Mucosa of descending colon (tissue), 3 donors: ENCODE measurements around the gene ELP2. TPM values are rescaled to one million over a fixed set of nuclear protein-coding genes. Genes with fewer than 3 reads are reported as not detected.
"Not testable (repeated sequence)": the region's sequence is repeated elsewhere in the genome, so short reads cannot be mapped to it uniquely, and the experiment has no call there.

Experiments used
- ATAC-seq: fragments of 200-7000 bp; cut with Tn5 transposase; one replicate; pipeline ENCODE4 v1.9.1; 2020; ENCODE audit warnings: mild to moderate bottlenecking, moderate library complexity
- DNase-seq, 3 donors: peaks; one replicate each; pipeline ENCODE4 v3.0.0-alpha.2; 2020
- H3K36me3 ChIP-seq: fragments of 200-600 bp; one replicate; pipeline ENCODE4 v1.8.0; 2021; ENCODE audit warnings: low read depth, mild to moderate bottlenecking
- H3K4me1 ChIP-seq: fragments of 200-600 bp; one replicate; pipeline ENCODE4 v1.8.0; 2021; ENCODE audit warnings: low read depth, mild to moderate bottlenecking
- H3K4me3 ChIP-seq: fragments of 200-600 bp; one replicate; pipeline ENCODE4 v1.8.0; 2021; ENCODE audit warnings: mild to moderate bottlenecking
- H3K9me3 ChIP-seq: fragments of 200-600 bp; one replicate; pipeline ENCODE4 v1.8.0; 2021; ENCODE audit warnings: mild to moderate bottlenecking
- intact Hi-C, 2 donors: fragments of 100-400 bp; cut with DNase I in 1 of 2; cut with micrococcal nuclease in 1 of 2; formaldehyde crosslinking; loops; one replicate each; pipeline versions ENCODE4 v1.11.0 to v1.11.1; 2022; cut with DNase I, micrococcal nuclease
- total RNA-seq, 3 donors: library from RNA; stranded (reverse); fragmentation: NEBNext Ultra II Directional in 2 of 3; extraction: Animal tissue kit (Norgen Biotek cat#: 25700) in 2 of 3; gene quantifications; one replicate each; pipeline versions ENCODE4 v1.2.1 to v1.2.4, GENCODE V29; 2021 to 2023
- TF ChIP-seq, protein P1 (sequence below): fragments of 200-600 bp; IDR thresholded peaks from one replicate; pipeline ENCODE4 v1.8.0; 2022; ENCODE audit warnings: antibody characterized with exemption, mild to moderate bottlenecking
- donor health status: DM: no; HTN: no; CAD: no; lungs with moderate emphysema.
- donor health status: DM: no; HTN: no; CAD: no.
- donor health status: DM: no; HTN: yes; CAD: no.

The ELP2 gene
- total RNA-seq, 3 donors from 2014 or later: 45.4 to 62.9 (median 55.4) TPM

DNA sequence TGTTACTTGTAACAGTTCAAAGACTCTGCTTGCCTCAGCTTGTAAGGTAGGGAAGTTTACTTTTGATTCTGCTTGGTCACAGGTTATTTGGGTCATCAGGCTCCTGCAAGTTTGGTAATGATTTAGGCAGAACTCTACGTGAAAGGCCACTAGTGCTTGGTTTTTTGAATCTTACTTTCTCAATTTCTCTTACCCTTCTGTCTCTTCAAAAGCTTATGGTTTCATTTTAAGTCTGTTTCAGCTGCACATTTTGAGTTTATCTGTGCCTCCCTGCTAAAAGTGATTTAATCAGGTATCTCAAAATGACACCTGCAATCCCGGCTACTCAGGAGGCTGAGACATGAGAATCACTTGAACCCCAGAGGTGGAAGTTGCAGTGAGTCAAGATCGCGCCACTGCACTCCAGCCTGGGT, 31.3 kb downstream of the ELP2 start:
- TF ChIP-seq, protein P1, sequence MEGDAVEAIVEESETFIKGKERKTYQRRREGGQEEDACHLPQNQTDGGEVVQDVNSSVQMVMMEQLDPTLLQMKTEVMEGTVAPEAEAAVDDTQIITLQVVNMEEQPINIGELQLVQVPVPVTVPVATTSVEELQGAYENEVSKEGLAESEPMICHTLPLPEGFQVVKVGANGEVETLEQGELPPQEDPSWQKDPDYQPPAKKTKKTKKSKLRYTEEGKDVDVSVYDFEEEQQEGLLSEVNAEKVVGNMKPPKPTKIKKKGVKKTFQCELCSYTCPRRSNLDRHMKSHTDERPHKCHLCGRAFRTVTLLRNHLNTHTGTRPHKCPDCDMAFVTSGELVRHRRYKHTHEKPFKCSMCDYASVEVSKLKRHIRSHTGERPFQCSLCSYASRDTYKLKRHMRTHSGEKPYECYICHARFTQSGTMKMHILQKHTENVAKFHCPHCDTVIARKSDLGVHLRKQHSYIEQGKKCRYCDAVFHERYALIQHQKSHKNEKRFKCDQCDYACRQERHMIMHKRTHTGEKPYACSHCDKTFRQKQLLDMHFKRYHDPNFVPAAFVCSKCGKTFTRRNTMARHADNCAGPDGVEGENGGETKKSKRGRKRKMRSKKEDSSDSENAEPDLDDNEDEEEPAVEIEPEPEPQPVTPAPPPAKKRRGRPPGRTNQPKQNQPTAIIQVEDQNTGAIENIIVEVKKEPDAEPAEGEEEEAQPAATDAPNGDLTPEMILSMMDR: no peak
- Histone ChIP-seq H3K36me3 (peaks cover 16% of the 10 kb centered on the region), H3K4me3 (no peak overlapping the region), H3K9me3 (no peaks in the 10 kb centered on the region), H3K4me1 (no peaks in the 10 kb centered on the region)
- intact Hi-C loops: no loop called here
- no peak for ATAC-seq
- DNase-seq: no peak

DNA sequence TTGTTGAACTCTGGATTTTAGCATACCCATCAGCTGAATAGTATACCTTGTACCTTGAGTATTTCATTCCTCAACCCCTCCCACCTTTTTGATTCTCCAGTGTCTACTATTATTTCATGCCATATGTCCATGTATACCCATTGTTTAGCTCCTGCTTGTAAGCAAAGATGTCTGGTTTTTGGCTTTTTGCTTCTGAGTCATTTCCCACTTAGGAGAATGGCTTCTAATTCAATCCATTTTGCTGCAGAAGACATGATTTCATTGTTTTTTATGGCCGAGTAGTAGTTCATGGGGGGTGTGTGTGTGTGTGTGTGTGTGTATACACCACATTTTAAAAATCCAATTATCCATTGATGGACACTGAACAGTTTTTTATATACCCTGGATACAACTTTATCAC, 33.3 kb downstream of the ELP2 start:
- H3K4me1 ChIP-seq: no peaks in the 10 kb centered on the region
- H3K9me3 ChIP-seq: no peaks in the 10 kb centered on the region
- peaks cover 16% of the 10 kb centered on the region for H3K36me3 ChIP-seq
- no peak for ATAC-seq
- no peak for DNase-seq
- intact Hi-C loops: no loop called here
- TF ChIP-seq, protein P1: no peak
- H3K4me3 ChIP-seq: no peak overlapping the region

DNA sequence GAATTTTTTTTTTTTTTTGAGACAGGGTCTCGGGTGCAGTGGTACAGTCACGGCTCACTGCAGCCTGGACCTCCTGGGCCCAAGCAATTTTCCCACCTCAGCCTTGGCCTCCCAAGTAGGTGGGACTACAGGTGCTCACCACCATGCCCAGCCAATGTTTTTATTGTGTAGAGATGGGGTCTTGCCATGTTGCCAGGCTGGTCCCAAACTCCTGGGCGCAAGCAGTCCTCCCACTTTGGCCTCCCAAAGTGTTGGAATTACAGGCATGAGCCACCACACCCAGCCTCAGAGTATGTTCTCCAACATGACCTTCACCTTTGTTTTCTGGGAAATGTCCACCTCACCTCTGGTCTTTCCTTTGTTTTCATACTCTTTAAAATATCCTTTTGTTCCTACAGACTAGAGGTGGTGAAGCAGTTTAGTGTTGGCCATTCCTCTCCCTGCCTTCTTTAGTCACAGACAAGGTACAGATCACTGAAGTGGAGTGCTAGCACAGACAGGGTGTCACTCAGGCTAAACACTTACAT, 38.1 kb downstream of the ELP2 start:
- Histone ChIP-seq H3K4me3 (no peak overlapping the region), H3K36me3 (no peaks in the 10 kb centered on the region), H3K9me3 (no peaks in the 10 kb centered on the region), H3K4me1 (no peaks in the 10 kb centered on the region)
- ATAC-seq: no peak
- TF ChIP-seq, protein P1: no peak
- intact Hi-C loops: no loop called here
- no peak for DNase-seq

DNA sequence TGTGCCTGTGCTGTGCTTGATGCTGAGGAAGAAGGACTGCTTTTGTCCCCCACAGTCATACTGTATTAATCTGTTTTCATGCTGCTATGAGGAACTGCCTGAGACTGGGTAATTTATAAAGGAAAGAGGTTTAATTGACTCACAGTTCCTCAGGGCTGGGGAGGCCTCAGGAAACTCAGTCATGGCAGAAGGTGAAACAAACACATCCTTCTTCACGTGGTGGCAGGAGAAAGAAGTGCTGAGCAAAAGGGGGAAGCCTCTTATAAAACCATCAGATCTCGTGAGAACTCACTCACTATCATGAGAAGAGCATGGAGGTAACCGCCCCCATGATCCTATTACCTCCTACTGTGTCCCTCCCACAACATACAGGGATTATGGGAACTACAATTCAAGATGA, 38.6 kb downstream of the ELP2 start:
- H3K4me1 ChIP-seq, ATAC-seq, H3K36me3 ChIP-seq, H3K4me3 ChIP-seq, intact Hi-C loops, H3K9me3 ChIP-seq, DNase-seq: not testable (repeated sequence)

DNA sequence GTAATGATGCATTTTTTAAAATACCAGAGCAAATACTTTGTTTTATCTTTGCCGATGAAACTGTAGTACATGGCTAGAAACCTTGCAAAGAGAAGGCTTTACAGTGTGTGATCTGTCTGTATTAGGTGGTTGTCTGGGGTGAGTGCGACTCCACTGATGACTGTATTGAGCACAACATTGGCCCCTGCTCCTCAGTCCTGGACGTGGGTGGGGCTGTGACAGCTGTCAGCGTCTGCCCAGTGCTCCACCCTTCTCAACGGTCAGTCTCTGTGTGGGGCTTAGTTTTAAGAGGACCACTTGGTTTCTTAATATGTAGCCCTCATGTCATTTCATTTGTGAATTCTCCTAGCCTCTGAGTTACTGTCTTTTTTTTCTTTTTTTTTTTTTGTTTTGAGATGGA, 40.2 kb downstream of the ELP2 start:
- intact Hi-C loops: no loop called here
- TF ChIP-seq, protein P1: no peak
- H3K4me1 ChIP-seq: no peaks in the 10 kb centered on the region
- no peaks in the 10 kb centered on the region for H3K9me3 ChIP-seq
- DNase-seq (no peak), ATAC-seq (no peak)
- H3K36me3 ChIP-seq: no peaks in the 10 kb centered on the region
- H3K4me3 ChIP-seq: no peak overlapping the region

DNA sequence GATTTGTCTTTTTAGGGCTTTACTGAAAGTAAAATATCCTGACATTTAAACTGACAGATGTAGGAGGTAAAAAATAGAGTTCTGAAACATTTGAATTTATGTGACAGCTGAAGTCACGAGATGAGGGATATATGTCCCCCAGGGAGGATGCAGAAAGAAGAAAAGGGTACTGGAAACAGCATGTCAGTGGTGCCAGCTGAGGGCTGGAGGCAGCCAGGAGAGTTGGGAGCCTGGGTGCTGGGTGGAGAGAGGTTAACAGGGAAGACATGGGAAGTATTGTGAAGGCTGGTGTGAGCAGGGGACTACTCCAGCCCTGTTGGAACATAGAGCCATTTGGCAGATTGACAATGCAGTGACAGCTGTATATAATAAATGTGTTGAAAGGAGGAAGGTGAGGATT, 45.8 kb downstream of the ELP2 start:
- H3K9me3 ChIP-seq: no peaks in the 10 kb centered on the region
- H3K36me3 ChIP-seq: no peaks in the 10 kb centered on the region
- DNase-seq (no peak), ATAC-seq (no peak)
- no peak overlapping the region for H3K4me3 ChIP-seq
- H3K4me1 ChIP-seq: peaks cover 15% of the 10 kb centered on the region
- intact Hi-C loops: no loop called here
- TF ChIP-seq, protein P1: no peak
